HG03039 (cell line): Measurements from ENCODE around the gene ZNF546.
"Not testable (repeated sequence)": the region's sequence is repeated elsewhere in the genome, so short reads cannot be mapped to it uniquely, and the experiment has no call there.

Source experiments
- ATAC-seq: cut with Tn5 transposase; IDR thresholded peaks from one replicate; pipeline ENCODE4 v1.9.1; 2021; ENCODE audit warnings: mild to moderate bottlenecking, moderate library complexity; ENCODE audit not compliant: unreplicated experiment

Gene ZNF546

DNA sequence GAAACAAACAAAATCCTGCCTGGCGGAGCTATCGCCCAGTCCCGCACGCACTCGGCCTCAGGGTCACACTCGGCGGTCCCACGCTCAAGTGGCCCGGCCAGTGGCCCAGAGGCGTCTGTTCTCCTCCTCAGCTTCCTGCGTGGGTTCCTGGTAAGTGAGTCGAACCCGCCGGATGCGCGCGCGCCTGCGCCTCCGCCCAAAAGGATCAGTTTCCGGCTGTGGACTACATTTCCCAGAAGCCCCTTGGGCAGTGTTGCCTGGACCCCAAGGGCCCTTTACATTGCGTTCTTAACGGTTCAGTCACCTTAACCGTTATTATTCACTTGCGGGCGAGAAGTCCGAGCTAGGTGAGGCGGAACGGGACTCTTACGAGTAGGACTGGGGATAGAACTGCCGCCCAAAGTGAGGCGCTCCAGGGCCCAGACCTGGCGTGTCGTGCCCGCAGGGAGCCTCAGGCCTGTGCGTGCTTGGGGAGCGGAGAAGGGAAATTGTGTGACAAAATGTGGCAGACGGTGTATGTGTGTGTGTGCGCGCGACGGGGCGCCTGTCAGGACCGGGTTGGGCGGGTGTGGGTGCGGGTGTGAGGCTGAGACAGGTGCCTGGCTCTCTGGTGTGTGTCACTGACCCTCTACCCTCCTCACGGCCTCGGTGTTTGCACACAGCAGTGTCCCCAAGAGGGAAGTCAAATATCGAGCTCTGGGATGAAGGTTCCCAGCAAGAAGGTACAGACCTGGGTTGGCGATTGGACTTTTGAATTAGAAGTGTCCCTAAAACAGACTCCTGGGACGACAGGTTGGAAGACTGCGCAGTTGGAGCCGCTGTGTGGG is at the start of gene ZNF546:
Gene ZNF546 (plus strand): TSS at position 250 of the 827 bp plus-strand sequence. CDS start 1,267 bp downstream, outside the sequence.
- peak; percentile 78 for ATAC-seq

DNA sequence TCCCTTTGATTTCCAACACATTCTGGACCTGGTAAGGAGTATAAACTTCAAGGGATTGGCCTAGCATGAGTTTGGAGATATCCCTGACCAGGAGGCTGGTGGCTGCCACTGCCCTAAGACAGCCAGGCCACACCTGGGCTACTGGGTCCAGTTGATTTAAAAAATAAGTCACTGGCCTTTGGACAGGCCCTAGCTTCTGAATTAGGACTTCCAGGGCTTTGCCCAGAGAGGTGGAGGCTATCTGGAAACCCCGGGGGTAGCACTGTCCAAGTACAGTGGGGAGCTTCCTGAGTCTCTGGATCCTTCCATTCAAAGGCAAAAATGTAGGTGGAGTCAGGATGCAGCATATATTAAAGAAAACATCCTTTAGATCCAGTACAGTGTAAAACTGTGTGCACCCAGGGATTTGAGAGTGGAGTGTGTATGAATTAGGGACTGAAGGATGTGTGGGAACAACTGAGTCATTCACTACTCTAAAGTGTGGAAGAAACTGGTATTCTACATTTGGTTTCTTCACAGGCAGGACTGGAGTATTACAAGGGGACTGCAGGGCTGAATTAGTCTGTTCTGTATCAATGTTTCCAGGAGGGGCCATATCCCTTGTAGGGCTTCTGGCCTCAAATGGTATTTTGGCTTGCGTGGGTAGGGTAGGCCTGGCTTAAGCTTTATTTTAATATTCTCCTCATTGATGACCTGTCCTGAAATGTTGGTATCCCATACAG is 47.7 kb upstream of the ZNF546 start:
- no peak for ATAC-seq

DNA sequence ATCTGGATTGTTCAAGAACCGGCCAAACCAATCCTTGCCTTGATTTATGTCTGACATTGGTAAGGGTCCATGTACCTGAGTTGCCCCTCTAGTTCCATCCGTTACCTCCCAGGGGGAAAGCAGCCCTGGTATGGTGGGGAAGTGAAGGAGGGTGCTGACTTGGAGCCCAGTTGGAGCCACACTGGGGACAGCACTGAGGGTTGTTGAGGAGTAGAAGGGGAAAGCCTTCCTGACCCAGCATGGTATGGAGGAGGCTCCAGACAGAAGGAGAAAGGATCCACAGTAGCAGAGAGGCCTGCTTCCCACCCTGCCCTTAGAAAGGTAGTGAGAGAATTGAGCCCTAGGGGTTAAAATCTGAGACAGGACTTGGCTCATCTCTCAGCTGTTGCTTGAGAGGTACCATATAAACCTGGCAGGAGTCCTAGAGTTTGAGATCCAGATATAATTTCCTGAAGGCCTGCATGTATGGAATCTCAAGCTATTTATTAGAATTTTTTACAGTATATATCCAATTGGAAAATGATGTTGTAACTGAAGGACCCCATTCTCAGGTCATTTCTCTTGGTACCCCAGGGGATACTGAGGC is 45.7 kb upstream of the ZNF546 start:
- no peak for ATAC-seq

DNA sequence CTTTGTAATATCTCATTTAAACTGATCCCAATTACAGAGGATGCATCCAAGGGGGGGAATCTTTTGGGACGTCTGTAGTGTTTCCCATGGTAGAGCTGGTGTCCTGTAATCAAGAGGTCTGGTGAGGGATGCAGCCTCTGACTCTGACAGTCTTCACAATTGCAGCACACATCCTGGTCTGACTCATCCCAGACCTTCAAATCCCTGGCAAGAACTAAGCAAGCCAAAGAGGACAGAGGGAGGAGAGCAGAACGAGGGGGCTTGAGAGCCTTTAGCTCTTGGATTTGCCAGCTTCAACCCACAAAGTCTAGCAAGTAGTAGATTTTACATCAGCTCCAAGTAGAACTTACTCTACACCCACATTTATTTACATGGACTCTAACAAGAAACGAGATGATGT is 45.2 kb upstream of the ZNF546 start:
- no peak for ATAC-seq

DNA sequence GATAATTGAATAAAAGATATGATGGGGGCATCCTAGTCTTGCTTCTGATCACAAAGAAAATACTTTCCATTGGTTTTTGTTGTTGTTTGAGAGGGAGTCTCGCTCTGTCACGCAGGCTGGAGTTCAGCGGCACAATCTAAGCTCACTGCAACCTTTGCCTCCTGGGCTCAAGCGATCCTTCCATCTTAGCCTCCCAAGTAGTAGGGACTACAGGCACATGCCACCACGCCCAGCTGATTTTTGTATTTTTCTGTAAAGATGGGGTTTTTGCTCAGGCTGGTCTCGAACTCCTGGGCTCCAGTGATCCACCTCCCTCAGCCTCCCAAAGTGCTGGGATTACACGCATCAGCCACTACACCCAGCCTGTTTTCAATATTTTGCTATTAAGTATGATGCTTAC is 42.9 kb upstream of the ZNF546 start:
- no peak for ATAC-seq

DNA sequence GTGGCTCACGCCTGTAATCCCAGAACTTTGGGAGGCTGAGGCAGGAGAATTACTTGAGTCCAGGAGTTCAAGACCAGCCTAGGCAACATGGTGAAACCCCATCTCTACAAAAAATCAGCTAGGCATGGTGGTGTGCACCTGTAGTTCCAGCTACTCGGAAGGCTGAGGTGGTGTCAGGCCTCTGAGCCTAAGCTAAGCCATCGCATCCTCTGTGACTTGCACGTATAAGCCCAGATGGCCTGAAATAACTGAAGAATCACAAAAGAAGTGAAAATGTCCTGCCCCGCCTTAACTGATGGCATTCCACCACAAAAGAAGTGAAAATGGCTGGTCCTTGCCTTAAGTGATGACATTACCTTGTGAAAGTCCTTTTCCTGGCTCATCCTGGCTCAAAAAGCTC is 39.0 kb upstream of the ZNF546 start:
- not testable (repeated sequence) for ATAC-seq

DNA sequence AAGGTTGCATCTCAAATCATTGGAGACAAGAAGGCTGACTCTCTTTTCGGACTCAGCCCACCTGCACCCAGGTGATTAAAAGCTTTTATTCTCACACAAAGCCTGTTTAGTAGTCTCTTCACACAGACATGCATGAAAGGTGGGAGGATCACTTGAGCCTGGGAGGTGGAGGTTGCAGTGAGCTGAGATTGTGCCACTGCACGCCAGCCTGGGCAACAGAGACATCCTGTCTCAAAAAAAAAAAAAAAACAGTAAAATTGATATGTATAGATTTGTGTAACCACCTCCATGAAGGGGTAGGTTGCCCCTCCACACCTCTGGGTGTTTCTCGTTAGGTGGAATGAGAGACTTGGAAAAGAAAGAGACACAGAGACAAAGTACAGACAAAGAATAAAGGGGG is 37.9 kb upstream of the ZNF546 start:
- not testable (repeated sequence) for ATAC-seq

DNA sequence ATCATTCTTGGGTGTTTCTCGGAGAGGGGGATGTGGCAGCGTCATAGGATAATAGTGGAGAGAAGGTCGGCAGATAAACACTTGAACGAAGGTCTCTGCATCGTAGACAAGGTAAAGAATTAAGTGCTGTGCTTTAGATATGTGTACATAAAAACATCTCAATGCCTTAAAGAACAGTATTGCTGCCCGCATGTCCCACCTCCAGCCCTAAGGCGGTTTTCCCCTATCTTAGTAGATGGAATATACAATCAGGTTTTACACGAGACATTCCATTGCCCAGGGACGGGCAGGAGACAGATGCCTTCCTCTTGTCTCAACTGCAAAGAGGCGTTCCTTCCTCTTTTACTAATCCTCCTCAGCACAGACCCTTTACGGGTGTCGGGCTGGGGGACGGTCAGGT is 37.5 kb upstream of the ZNF546 start:
- ATAC-seq: not testable (repeated sequence)

DNA sequence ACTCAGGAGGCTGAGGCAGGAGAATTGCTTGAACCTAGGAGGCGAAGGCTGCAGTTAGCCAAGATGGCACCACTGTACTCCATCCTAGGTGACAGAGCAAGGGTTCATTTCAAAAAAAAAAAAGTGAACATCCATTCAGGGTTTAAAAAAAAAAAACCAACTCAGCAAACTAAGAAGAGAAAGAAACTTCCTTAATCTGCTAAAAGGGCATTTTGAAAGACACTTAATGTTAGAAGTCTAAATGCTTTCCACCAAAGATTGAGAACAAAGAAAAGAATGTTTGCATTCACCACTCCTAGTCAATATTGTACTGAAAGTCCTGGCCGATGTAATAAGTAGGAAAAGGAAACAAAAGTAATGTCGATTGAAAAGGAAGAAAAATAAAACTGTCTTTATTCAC is 33.0 kb upstream of the ZNF546 start:
- no peak for ATAC-seq

DNA sequence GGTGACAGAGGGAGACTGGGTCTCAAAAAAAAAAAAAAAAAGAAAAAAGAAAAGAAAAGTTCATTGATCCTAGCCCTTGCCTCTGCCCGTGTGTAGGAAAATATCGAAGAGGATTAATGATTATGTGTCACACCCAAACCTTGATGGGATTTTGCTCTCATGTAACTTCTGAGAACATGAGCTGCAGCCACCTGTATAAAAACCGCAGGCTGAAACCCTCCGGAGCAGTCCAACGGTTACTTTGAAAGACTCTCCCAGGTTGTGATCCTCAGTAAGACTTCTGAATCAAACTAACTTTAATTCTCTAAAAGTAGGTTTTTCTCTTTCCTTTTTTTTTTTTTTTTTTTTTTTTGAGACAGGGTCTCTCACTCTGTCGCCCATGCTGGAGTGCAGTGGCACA is 30.2 kb upstream of the ZNF546 start:
- no peak for ATAC-seq

DNA sequence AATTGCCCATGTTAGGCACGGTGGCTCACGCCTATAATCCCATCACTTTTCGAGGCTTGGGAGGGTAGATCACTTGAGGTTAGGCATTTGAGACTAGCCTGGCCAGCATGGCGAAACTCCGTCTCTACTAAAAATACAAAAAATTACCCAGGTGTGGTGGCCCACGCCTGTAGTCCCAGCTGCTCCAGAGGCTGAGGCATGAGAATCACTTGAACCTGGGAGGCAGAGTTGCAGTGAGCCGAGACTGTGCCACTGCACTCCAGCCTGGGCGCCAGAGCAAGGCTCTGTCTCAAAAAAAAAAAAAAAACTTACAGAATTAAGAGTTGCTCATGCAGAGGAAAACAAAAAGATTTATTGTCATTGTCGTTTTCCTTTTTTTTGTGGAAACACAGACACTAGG is 29.3 kb upstream of the ZNF546 start:
- no peak for ATAC-seq

DNA sequence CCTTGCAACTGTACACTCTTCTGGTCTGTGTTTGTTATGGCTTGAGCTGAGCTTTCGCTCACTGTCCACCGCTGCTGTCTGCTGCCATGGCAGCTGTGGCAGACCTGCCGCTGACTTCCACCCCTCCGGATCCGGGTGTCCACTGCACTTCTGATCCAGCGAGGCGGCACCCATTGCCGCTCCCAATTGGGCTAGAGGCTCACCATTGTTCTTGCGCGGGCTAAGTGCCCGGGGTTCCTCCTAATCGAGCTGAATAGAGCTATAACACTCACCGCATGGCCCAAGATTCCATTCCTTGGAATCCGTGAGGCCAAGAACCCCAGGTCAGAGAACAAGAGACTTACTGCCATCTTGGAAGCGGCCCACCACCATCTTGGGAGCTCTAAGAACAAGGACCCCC is 28.1 kb upstream of the ZNF546 start:
- ATAC-seq: no peak

DNA sequence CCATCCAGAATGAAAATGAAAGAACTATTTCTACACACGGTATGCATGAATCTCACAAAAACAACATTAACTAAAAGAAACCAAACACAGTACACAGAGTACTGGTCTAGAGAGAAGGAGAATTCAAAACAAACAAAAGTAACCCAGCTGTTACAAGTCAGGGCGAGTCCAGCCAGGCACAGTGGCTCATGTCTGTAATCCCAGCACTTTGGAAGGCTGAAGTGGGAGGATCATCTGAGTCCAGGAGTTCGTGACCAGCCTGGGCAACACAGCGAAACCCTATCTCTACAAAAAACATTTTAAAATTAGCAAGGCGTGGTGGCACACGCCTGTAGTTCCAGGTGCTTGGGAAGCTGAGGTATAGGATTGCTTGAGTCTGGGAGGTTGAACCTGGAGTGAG is 27.6 kb upstream of the ZNF546 start:
- ATAC-seq: no peak

DNA sequence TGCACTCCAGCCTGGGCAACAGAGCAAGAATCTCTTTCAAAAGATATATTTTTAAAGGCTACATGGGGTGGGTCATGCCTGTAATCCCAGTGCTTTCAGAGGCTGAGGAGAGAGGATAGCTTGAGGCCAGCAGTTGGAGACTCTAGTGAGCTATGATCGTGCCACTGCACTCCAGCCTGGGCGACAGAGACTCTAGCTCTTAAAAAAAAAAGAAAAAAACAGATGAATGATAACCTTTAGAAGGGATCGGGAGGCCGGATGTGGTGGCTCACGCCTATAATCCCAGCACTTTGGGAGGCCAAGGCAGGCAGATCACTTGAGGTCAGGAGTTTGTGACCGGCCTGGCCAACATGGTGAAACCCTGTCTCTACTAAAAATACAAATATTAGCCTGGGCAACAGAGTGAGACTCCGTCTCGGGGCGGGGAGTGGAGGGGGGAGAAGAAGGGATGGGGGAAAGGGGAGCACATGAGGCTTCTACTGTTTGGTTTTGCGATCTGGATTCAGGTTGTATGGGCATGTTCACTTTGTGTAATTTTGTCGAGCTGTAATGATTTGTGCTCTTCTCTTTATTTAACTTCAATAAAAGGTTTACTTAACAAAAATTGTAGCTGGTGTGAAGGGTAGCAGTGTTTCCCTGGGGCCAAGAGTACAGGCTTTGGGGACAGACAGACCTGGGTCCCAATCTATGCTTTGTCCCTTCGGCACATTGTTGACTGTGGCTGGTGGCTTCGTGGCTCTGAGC is 27.0 kb upstream of the ZNF546 start:
- ATAC-seq: no peak

DNA sequence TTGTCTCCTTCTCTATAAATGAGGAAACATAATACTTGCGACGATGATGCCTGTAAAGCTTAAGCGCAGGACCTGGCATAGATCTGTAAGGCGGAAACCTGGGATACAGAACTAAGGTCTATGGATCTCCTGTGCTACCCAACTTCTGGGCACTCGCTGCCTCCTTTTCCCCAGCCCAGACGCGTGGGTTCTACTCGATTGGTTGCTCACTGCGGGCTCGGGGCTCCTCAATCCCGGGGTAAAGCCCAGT is 26.5 kb upstream of the ZNF546 start:
- ATAC-seq: no peak

DNA sequence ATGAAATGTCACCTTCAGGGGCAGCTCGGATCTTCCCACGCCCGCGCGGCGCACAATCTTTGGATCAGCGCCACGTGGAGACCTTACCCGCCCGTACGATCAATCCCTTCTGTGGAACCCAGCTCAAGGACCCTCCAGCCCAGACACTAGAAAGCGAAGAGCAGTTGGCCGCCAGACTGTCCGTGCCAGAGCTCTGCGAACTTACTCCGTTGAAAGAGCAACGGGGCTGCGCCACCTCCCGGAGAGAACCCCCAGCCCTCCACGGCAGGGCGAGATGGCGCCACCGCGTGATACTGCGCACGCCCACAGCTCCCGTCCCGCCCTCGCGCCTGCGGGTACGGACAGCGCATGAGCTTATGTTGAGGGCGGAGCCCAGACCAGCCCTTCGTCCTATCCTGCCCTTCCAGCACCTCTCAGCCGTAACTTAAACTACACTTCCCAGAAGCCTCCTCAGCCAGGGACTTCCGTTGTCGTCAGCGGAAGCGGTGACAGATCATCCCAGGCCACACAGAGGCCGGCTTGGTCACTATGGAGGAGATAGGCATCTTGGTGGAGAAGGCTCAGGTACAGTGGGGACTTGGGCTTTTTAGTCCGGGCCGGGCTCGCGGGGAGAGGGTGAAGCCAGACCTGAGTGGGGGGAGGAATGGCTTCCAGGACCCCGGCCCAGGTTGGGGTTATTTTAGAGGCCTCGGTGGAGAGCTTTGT is 26.0 kb upstream of the ZNF546 start, which contains the start of gene PSMC4:
Gene PSMC4 (plus strand): TSS at position 491 of the 705 bp plus-strand sequence. CDS start 38 bp downstream, at position 529.
- ATAC-seq: peak; percentile 96

DNA sequence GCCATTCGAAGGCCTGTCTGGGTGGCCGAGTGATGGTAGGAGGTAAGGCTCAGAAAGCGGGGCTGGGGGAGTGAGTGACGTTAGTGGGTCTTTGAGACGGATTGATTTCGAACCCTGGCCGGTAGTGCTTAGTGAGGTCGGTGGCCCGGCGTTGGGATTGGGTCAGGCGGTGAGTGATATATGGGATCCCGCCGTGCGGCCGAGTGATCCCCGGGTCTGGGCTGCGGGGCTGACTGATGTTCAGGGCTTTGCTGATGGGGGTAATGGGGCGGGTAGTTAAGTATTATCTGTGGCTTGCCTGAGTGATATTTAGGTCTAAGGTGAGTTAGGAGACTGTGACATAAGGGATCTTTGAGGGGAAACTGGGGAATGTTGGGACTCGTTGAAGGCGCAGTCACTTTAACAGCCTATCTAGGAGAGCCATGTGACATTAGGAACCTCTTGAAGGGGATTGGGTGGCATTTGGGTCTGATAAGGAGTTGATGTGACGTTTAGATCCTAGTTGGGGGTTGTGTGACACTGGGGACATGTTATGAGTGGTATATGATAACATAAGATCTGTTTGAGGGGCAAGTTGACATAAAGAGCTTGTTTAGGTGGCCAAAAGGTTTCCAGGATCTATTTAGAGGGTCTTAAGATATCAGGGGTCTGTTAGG is 25.4 kb upstream of the ZNF546 start:
- no peak for ATAC-seq

DNA sequence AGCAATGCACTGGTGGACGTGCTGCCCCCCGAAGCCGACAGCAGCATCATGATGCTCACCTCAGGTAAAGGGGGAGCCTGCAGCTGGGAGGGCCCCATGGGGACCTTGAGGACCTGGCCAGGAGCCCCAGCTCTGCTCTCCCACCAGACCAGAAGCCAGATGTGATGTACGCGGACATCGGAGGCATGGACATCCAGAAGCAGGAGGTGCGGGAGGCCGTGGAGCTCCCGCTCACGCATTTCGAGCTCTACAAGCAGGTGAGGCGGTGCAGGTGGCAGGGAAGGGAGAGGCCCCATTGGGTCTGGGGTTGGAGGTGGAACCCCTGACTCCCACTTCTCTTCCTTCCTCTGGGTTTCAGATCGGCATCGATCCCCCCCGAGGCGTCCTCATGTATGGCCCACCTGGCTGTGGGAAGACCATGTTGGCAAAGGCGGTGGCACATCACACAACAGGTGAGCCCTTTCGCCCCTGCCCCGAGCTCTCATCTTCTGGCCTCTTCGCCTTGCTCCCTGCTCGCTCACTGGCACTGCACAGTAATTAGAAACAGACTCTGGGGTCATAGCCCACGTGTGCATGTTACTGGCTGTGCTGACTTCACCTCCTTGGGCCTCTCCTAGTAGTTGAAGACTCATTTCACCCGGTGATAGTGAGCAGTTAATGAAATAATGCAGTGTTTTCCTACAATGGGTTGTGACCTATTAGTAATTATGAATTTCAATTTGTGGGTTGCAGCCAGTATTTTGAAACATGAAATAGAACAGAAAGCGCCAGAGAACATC is 22.3 kb upstream of the ZNF546 start:
- no peak for ATAC-seq

DNA sequence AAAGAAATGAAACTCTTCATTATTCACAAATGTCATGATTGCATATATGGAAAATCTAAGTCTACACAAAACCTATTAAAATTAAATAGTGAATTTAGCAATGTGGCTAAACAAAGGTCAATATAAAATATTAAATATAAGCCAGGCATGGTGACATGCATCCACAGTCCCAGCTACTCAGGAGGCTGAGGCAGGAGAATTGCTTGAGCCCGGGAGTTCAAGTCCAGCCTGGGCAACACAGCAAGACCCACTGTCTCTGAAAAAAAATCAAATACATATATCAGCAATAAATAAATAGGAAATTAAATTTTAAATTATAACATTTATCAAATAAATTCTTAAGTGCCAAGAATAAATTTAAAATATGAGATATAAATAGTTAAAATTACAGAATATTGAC is 14.0 kb upstream of the ZNF546 start:
- ATAC-seq: no peak
